IPS-18a (cell line): ENCODE data around the gene PLPPR4.
"Not testable (repeated sequence)": the region's sequence is repeated elsewhere in the genome, so short reads cannot be mapped to it uniquely, and the experiment has no call there.

Experiments
- H3K27ac ChIP-seq: one replicate; pipeline ENCODE4 v1.5.1; 2013; ENCODE audit warnings: low read length
- H3K27me3 ChIP-seq: one replicate; pipeline ENCODE4 v1.6.1; 2013; ENCODE audit warnings: mild to moderate bottlenecking, low read length; ENCODE audit not compliant: control insufficient read depth, insufficient read depth
- H3K36me3 ChIP-seq: one replicate; pipeline ENCODE4 v1.6.1; 2013; ENCODE audit warnings: low read depth, low read length; ENCODE audit not compliant: control insufficient read depth
- H3K4me1 ChIP-seq: one replicate; pipeline ENCODE4 v1.6.1; 2013; ENCODE audit warnings: low read depth, low read length; ENCODE audit not compliant: control insufficient read depth
- H3K4me3 ChIP-seq: one replicate; pipeline ENCODE4 v1.5.1; 2013; ENCODE audit warnings: low read length
- H3K9ac ChIP-seq: one replicate; pipeline ENCODE4 v1.6.1; 2013; ENCODE audit warnings: mild to moderate bottlenecking, low read length, moderate library complexity
- H3K9me3 ChIP-seq: one replicate; pipeline ENCODE4 v1.6.1; 2013; ENCODE audit warnings: low read depth, low read length; ENCODE audit not compliant: control insufficient read depth

Gene PLPPR4

GRCh38 chr1:99269321-99269720 lies 5.0 kb downstream of the PLPPR4 start:
- Histone ChIP-seq H3K27ac (no peak overlapping the region), H3K4me3 (no peak overlapping the region), H3K27me3 (peaks cover 14% of the 10 kb centered on the region), H3K36me3 (no peaks in the 10 kb centered on the region), H3K9ac (no peak overlapping the region), H3K9me3 (no peaks in the 10 kb centered on the region), H3K4me1 (no peaks in the 10 kb centered on the region)

GRCh38 chr1:99270646-99271045 lies 6.4 kb downstream of the PLPPR4 start:
- H3K4me3 ChIP-seq = no peak overlapping the region
- no peak overlapping the region for H3K27ac ChIP-seq
- H3K27me3 ChIP-seq = peaks cover under 1% of the 10 kb centered on the region
- no peaks in the 10 kb centered on the region for H3K36me3 ChIP-seq
- H3K4me1 ChIP-seq = no peaks in the 10 kb centered on the region
- no peak overlapping the region for H3K9ac ChIP-seq
- H3K9me3 ChIP-seq = no peaks in the 10 kb centered on the region

DNA sequence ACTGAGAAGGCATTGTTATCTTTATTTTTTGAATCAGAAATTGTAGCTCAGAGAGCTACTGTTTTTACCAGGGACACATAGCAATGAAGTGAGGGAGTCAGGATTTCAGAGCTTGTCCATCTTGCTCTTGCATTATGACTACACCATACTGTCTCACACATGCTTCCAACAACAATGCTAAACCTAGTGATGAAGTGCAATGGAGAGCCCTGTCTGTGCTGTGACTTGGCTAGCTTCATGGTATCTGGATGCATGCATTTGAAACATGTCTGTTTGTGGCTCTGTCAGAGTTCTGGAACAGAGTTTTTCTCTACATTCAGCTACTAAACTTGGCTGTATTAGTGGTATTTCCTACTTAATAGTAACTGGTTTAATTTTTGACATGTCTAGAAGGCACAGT lies 7.0 kb downstream of the PLPPR4 start:
- no peaks in the 10 kb centered on the region for H3K27me3 ChIP-seq
- no peak overlapping the region for H3K9ac ChIP-seq
- H3K4me3 ChIP-seq = no peak overlapping the region
- H3K36me3 ChIP-seq = no peaks in the 10 kb centered on the region
- H3K9me3 ChIP-seq = no peaks in the 10 kb centered on the region
- no peak overlapping the region for H3K27ac ChIP-seq
- H3K4me1 ChIP-seq = no peaks in the 10 kb centered on the region

GRCh38 chr1:99277066-99277465 lies 12.8 kb downstream of the PLPPR4 start:
- Histone ChIP-seq H3K9ac (no peak overlapping the region), H3K4me1 (no peaks in the 10 kb centered on the region), H3K27ac (no peak overlapping the region), H3K27me3 (no peaks in the 10 kb centered on the region), H3K9me3 (no peaks in the 10 kb centered on the region), H3K4me3 (no peak overlapping the region), H3K36me3 (no peaks in the 10 kb centered on the region)

- Histone ChIP-seq H3K4me3 (no peak overlapping the region), H3K4me1 (no peaks in the 10 kb centered on the region), H3K36me3 (no peaks in the 10 kb centered on the region), H3K9ac (no peak overlapping the region), H3K27me3 (no peaks in the 10 kb centered on the region), H3K27ac (no peak overlapping the region), H3K9me3 (no peaks in the 10 kb centered on the region)
Measured at GRCh38 chr1:99279525-99279924, 15.2 kb downstream of the PLPPR4 start.

GRCh38 chr1:99281105-99281504 lies 16.8 kb downstream of the PLPPR4 start:
- no peak overlapping the region for H3K4me3 ChIP-seq
- H3K27ac ChIP-seq = no peak overlapping the region
- H3K36me3 ChIP-seq = no peaks in the 10 kb centered on the region
- H3K9ac ChIP-seq = no peak overlapping the region
- H3K27me3 ChIP-seq = no peaks in the 10 kb centered on the region
- H3K9me3 ChIP-seq = no peaks in the 10 kb centered on the region
- H3K4me1 ChIP-seq = no peaks in the 10 kb centered on the region

- H3K27me3 ChIP-seq = no peaks in the 10 kb centered on the region
- no peaks in the 10 kb centered on the region for H3K36me3 ChIP-seq
- H3K4me1 ChIP-seq = no peaks in the 10 kb centered on the region
- no peak overlapping the region for H3K27ac ChIP-seq
- no peaks in the 10 kb centered on the region for H3K9me3 ChIP-seq
- H3K4me3 ChIP-seq = no peak overlapping the region
- no peak overlapping the region for H3K9ac ChIP-seq
Measured at GRCh38 chr1:99282536-99282935, 18.2 kb downstream of the PLPPR4 start.

DNA sequence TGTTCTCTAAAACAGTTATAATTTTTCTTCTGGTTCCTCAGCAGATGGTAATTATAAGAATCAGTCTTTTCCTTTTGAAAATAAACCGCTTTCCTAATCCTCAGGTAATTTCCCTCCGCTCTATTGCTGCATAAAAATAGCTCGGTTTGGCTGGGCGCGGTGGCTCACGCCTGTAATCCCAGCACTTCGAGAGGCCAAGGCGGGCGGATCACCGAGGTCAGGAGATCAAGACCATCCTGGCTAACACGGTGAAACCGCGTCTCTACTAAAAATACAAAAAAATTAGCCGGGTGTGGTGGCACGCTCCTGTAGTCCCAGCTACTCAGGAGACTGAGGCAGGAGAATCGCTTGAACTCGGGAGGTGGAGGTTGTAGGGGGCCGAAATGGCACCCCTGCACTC lies 19.2 kb downstream of the PLPPR4 start:
- not testable (repeated sequence) for H3K9me3 ChIP-seq, H3K9ac ChIP-seq, H3K4me3 ChIP-seq, H3K36me3 ChIP-seq, H3K27ac ChIP-seq, H3K27me3 ChIP-seq, H3K4me1 ChIP-seq

- no peak overlapping the region for H3K27ac ChIP-seq
- peaks cover 2% of the 10 kb centered on the region for H3K9me3 ChIP-seq
- no peaks in the 10 kb centered on the region for H3K27me3 ChIP-seq
- H3K36me3 ChIP-seq = no peaks in the 10 kb centered on the region
- H3K4me3 ChIP-seq = no peak overlapping the region
- no peak overlapping the region for H3K9ac ChIP-seq
- H3K4me1 ChIP-seq = no peaks in the 10 kb centered on the region
Measured at GRCh38 chr1:99292886-99293285, 28.6 kb downstream of the PLPPR4 start.

DNA sequence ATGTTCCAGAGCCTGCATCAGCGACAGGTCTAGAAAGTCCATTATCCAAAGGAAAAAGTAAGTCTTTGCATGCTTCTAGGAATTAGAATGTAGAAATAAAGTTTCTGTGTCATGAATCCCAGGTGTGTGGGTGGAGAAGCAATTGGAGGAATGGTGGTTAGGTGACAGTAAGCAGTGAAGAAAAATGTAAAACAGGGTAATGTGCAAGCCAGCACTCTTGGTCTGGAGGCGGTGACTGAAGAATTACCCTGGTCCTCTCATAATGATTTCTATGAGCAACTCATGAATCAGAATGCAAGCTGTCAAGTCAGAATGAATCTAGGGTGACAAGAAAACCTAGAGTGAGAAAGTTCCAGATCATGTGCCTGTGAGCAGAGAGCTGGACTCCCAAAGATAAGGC lies 33.6 kb downstream of the PLPPR4 start:
- Histone ChIP-seq H3K9ac (no peak overlapping the region), H3K27me3 (no peaks in the 10 kb centered on the region), H3K36me3 (no peaks in the 10 kb centered on the region), H3K9me3 (no peaks in the 10 kb centered on the region), H3K4me1 (no peaks in the 10 kb centered on the region), H3K27ac (no peak overlapping the region), H3K4me3 (no peak overlapping the region)

DNA sequence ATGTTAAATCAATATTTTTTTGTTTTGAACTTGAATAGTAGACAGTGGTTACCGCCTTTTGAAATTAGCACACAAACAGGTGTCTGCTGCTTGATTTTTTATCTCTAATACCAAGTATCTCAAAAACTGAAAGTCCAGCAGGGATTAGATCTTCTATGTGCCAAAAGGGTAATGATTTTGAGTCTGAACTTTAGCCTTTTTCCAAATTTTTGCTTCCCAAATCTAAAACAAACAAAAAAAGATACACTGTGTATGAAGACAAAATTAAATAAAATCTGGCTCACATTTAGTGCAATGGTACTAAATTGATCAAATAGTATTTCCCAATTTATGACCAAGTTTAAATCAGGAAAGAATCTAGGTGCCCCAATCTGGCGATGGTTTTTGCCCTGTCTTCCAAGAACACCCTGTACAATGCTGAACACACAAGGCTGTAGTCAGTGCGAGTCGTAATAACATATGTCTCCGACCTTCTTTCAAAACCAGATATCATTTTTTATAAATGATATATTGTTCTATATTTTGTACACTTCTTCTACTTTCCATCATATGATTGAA lies 40.5 kb downstream of the PLPPR4 start:
- Histone ChIP-seq H3K27me3 (no peaks in the 10 kb centered on the region), H3K4me3 (no peak overlapping the region), H3K9ac (no peak overlapping the region), H3K36me3 (no peaks in the 10 kb centered on the region), H3K4me1 (no peaks in the 10 kb centered on the region), H3K27ac (no peak overlapping the region), H3K9me3 (no peaks in the 10 kb centered on the region)

- H3K27ac ChIP-seq = no peak overlapping the region
- no peaks in the 10 kb centered on the region for H3K4me1 ChIP-seq
- no peak overlapping the region for H3K9ac ChIP-seq
- no peak overlapping the region for H3K4me3 ChIP-seq
- no peaks in the 10 kb centered on the region for H3K27me3 ChIP-seq
- no peaks in the 10 kb centered on the region for H3K9me3 ChIP-seq
- no peaks in the 10 kb centered on the region for H3K36me3 ChIP-seq
Measured at GRCh38 chr1:99305626-99306025, 41.3 kb downstream of the PLPPR4 start.
